ENCODE measurements around the gene XPC. TPM values are rescaled to one million over a fixed set of nuclear protein-coding genes. Genes with fewer than 3 reads are reported as not detected.

XPC gene
- total and polyA plus RNA-seq, 2 of the 8 experiments (the other 6 are each of a cell fraction or from before 2014, with no cell fraction given), result 8.8 to 27.3 TPM

DNA sequence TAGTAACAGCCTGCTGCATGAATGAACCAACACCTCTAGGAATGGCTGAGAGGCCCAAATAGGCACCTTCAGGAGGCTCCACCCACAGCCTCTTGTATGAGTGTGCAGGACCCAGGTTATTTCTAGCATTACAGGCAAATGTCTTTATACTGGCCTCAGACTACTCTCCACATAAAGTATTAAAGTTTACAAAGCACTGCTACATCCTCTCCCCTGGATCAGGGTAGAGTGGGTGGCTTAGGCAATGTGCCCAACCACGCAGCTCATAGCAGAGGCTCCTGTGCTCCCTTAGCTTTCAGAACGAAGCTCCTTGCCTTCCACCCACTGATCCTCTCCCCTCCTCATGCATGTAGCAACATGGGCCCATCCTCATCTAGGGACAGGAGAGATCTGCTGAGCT lies 37.3 kb downstream of the XPC start:
- Histone ChIP-seq H2BK5ac (ENCODE audit: low read depth, low read length) (no peak overlapping the region), H3K27me3 (replicated peaks in 1 of 4; ENCODE audit: control insufficient read depth in 3 of 4, extremely low read depth in 1 of 4, insufficient read depth in 3 of 4, low read length in 3 of 4) (no peaks in the 10 kb centered on the region), H3K79me1 (ENCODE audit: low read depth, low read length) (no peaks in the 10 kb centered on the region), H3K14ac (ENCODE audit: insufficient read length) (no peak overlapping the region), H3K23ac (ENCODE audit: insufficient read length) (no peak overlapping the region), H2BK20ac (ENCODE audit: low read length) (no peak overlapping the region), H3K56ac (replicated peaks; ENCODE audit: insufficient read length, low read depth, low read length) (no peak overlapping the region), H4K91ac (replicated peaks; ENCODE audit: insufficient read length, low read length) (no peak overlapping the region), H2AFZ (ENCODE audit: low read length) (no peak overlapping the region), H4K5ac (ENCODE audit: insufficient read length, low read depth, low read length) (no peak overlapping the region), H3K9me3 (ENCODE audit: insufficient read depth in 2 of 2, low read depth in 1 of 2, low read length in 1 of 2) (no peaks in the 10 kb centered on the region), H2BK120ac (replicated peaks; ENCODE audit: low read depth, low read length) (no peak overlapping the region), H3K4me1 (replicated peaks in 1 of 4; ENCODE audit: control insufficient read depth in 3 of 4, insufficient read depth in 4 of 4, low read length in 3 of 4) (no peaks in the 10 kb centered on the region; a peak in 3 of 7 replicates), H3K9ac (replicated peaks in 1 of 4; ENCODE audit: extremely low read depth in 1 of 4, low read depth in 3 of 4, low read length in 3 of 4) (no peak overlapping the region), H4K8ac (ENCODE audit: extremely low read depth, insufficient read depth, low read length) (no peak overlapping the region), H3K23me2 (ENCODE audit: low read depth, low read length) (no peaks in the 10 kb centered on the region), H3K18ac (ENCODE audit: extremely low read depth, low read length) (no peak overlapping the region), H4K20me1 (replicated peaks in 1 of 2; ENCODE audit: control insufficient read depth in 1 of 2, insufficient read depth in 2 of 2, low read length in 2 of 2) (peaks cover 2 to 10% of the 10 kb centered on the region in 2 experiments), H3K4me3 (ENCODE audit: extremely low read depth in 1 of 4, insufficient read depth in 2 of 4, low read depth in 3 of 4, low read length in 4 of 4) (no peak overlapping the region), H3K36me3 (ENCODE audit: control insufficient read depth in 2 of 4, insufficient read depth in 4 of 4, low read length in 3 of 4) (peaks cover 0 to 8% (median 6%) of the 10 kb centered on the region in 4 experiments; a peak in 5 of 8 replicates), H2BK12ac (ENCODE audit: low read depth, low read length) (no peak overlapping the region), H2AK5ac (ENCODE audit: low read depth, low read length) (no peak overlapping the region), H3K79me2 (ENCODE audit: control insufficient read depth in 1 of 2, insufficient read depth in 2 of 2, low read length in 2 of 2) (no peaks in the 10 kb centered on the region), H3K27ac (ENCODE audit: low read depth, low read length) (no peak overlapping the region; the same call in 1 of the 2 replicates), H3K4me2 (ENCODE audit: insufficient read depth in 1 of 2, low read depth in 2 of 2, low read length in 2 of 2) (no peak overlapping the region), H3K4ac (replicated peaks; ENCODE audit: insufficient read length, low read depth, low read length) (no peak overlapping the region), H2BK15ac (ENCODE audit: low read length) (no peak overlapping the region)
- DNase-seq (ENCODE audit: low read depth in 1 of 2, low spot score in 2 of 2), result no peak
- CTCF ChIA-PET (ENCODE audit: partially characterized antibody), result interaction anchor here (0.6 to 1.0 kb wide), 3 partner anchors 20 to 327 kb away, joined by 3 read pairs; no protein-coding TSS in a partner anchor
- 76% methylated on average over 2 of the region's 2 CpGs; no CpG with 5 or more reads in 1 of the 2 experiments for WGBS, 2 experiments (ENCODE audit: extremely low coverage in 1 of 2, insufficient coverage in 1 of 2, insufficient read length in 1 of 2, insufficient replicate concordance in 2 of 2, low coverage in 1 of 2, low lambda C conversion rate in 2 of 2, missing lambda C conversion rate in 1 of 2)
- no peak for FAIRE-seq
- POLR2A ChIA-PET (ENCODE audit: partially characterized antibody), result interaction anchor here (0.9 to 6.2 kb wide), 3 partner anchors 10 to 37 kb away, joined by 3 to 32 read pairs (median 3); partner anchors contain the start of genes CHCHD4, LSM3, TMEM43 and XPC
- TF ChIP-seq KDM4A (IDR thresholded peaks at IDR 0.05; ENCODE audit: low read depth, low read length, severe bottlenecking) (no peak), GTF2F1 (IDR thresholded peaks at IDR 0.05; ENCODE audit: borderline replicate concordance, low read depth, low read length) (no peak), YY1 (IDR thresholded peaks at IDR 0.05; ENCODE audit: low read depth, low read length) (no peak), CHD1 (IDR thresholded peaks at IDR 0.05; ENCODE audit: low read depth, low read length) (no peak), CEBPB (IDR thresholded peaks at IDR 0.05; ENCODE audit: low read depth, low read length) (no peak), POLR2AphosphoS5 (IDR thresholded peaks at IDR 0.05; ENCODE audit: low read depth, low read length) (no peak)
- TF ChIP-seq, protein P1, sequence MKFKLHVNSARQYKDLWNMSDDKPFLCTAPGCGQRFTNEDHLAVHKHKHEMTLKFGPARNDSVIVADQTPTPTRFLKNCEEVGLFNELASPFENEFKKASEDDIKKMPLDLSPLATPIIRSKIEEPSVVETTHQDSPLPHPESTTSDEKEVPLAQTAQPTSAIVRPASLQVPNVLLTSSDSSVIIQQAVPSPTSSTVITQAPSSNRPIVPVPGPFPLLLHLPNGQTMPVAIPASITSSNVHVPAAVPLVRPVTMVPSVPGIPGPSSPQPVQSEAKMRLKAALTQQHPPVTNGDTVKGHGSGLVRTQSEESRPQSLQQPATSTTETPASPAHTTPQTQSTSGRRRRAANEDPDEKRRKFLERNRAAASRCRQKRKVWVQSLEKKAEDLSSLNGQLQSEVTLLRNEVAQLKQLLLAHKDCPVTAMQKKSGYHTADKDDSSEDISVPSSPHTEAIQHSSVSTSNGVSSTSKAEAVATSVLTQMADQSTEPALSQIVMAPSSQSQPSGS (IDR thresholded peaks at IDR 0.05; ENCODE audit: low read length), result no peak

Data from H1 (cell line).